Measurements from ENCODE around the gene RIT1.

Gene RIT1

GRCh38 chr1:155892796-155893195 is 18.4 kb downstream of the RIT1 start:
- DNase-seq (ENCODE audit: low read depth in 3 of 3), result no peak

DNA sequence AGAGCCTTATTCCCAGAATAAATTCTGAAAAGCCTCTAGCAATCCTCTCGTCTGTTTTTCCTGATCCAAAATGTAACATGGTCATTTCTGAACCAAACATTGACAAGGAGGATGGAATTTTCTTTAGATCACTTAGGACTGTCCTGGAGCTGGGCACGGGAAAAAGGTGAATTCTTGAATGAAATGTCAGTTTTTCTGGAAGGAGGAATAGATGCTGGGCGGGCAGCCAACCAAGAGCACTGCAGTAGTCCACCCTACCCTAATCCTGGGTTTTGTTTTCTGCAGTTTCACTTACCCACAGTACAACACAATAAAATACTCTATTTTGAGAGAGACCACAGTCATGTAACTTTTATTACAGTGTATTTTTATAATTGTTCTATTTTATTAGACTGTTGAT is 20.9 kb downstream of the RIT1 start:
- DNase-seq (ENCODE audit: low read depth in 3 of 3), result no peak

- DNase-seq (ENCODE audit: low read depth in 3 of 3), result no peak
These were observed 21.6 kb downstream of the RIT1 start for GRCh38 chr1:155889566-155889965.

- DNase-seq (ENCODE audit: low read depth in 3 of 3), result no peak
These were observed 22.7 kb downstream of the RIT1 start for GRCh38 chr1:155888481-155888880.

DNA sequence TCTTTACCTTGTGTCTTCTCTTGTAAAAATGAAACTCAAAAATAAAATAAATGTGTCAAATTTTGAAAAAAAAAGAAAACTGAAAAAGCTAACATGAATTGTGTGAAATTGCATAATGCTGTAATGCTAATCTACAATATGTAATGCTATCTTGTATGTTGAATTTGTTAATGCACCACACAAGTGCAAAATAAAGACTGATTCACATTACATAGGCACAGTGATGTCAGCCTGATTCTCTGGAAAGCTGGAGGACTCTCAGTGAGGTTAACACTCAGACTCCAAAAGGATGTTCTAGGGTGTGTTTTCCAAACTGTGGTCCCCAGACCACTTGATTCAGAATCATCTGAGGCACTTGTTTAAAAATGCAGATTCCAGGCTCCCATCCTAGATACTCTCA is 26.2 kb downstream of the RIT1 start:
- DNase-seq (ENCODE audit: low read depth in 3 of 3), result no peak

DNA sequence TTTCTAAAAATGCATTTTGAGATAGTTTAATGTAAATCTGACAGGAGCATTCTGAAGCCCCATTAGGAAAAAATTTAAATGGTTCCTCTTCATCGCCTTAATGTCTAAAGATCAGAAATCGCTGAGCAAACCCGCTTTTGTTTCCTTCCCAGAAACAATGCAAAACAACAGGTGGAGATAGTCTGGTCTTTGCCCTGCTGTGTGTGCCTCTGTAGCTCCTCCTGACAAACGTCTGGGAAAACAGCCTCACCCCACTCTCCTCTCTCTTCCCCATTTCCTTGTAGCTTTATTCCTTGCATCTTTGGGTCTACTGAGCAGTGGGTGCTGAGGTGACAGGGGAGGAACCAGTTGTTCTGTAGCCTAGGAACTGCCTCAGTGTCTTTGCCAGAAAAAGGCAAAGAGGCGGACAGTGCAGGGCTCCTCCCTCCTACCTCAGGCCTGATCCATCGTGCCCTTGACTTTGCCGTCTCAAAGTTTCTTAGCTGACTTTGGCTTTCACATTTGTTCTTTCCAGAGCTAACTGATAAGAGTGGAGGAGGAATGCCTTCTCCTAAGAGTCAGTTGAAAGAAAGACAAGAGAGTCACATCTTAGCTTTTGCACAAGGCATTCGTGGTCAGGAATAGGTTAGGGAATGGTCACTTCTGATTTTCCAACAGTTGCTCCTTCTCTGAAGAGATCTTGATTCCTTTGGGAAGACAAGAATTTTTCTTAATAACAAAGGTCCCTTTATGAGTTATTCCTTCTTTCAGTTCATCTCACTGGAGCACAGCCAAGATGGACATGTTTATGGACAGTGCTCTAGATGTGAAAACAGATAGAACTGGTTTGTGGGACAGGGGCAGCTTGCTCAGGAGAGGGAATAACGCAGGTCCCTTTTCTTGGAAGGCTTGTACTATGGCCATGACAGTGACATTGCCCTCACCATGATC is 26.9 kb downstream of the RIT1 start:
- DNase-seq (ENCODE audit: low read depth in 3 of 3), result no peak

DNA sequence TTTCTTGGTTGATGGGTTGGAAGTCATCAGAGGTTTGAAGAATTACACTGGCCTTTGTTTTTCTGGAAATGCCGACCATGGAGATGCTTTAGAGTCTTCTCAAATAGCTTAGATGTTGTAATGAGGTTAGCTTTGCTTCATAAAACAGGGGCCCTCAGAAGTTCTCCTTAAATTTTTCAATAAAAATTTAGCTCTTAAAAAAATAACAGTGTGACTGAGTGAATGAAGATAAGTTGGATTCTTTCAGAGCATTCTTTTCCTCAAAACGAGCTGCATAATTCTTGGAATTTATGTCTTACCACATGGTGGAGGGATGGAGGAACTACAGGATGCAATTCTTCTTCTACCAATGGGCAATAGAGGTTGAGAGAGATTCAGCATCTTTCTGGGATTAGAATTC is 28.4 kb downstream of the RIT1 start:
- no peak for DNase-seq (ENCODE audit: low read depth in 3 of 3)

DNA sequence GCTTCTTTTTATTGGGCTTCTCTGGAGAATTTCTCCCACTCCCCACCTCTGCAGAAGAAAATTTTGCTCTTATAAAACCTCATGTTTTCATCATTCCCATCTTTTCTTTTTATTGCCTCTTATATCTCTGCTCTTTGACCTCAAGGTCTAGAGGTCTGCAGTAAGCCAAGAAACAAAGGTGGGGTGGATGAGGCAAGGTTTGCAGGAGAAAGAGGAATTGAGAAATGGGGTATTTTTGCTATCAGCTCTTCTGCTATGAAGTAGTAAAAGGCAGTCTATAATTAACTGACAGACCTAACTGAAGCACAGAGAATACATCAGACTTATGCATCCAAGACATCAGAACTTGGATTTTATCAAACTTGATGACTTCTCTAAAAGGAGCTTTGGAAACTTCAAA is 28.9 kb downstream of the RIT1 start:
- no peak for DNase-seq (ENCODE audit: low read depth in 3 of 3)

DNA sequence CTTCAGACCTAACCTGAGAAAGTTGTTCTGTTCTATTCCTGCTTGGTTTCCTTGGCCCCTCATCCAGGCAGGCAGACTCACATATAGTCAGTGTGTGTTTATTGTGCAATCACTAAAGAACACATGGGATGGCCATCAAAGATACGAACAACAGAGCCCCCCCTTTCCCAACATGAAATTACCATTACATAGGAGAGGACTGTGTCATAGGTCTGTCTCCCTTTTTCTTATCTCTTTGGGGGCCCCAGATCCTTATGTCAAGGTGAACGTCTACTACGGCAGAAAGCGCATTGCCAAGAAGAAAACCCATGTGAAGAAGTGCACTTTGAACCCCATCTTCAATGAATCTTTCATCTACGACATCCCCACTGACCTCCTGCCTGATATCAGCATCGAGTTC is 30.2 kb downstream of the RIT1 start:
- DNase-seq (ENCODE audit: low read depth in 3 of 3), result no peak

- DNase-seq (ENCODE audit: low read depth in 3 of 3), result no peak
These were observed 30.9 kb downstream of the RIT1 start for GRCh38 chr1:155880251-155880650.

DNA sequence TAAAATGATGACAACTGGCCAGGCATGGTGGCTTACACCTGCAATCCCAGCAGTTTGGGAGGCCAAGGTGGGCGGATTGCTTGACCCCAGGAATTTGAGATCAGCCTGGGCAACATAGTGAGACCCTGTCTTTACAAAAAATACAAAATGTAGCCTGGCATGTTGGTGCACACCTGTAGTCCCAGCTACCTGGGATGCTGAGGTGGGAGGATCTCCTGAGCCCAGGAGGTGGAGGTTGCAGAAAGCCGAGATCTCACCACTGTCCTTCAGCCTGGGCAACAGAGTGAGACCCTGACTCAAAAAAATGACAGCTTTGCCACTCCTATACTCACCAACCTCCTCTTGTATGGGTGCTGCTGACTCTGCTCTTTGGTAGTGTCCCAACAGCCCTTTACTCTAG is 33.2 kb downstream of the RIT1 start:
- no peak for DNase-seq (ENCODE audit: low read depth in 3 of 3)

DNA sequence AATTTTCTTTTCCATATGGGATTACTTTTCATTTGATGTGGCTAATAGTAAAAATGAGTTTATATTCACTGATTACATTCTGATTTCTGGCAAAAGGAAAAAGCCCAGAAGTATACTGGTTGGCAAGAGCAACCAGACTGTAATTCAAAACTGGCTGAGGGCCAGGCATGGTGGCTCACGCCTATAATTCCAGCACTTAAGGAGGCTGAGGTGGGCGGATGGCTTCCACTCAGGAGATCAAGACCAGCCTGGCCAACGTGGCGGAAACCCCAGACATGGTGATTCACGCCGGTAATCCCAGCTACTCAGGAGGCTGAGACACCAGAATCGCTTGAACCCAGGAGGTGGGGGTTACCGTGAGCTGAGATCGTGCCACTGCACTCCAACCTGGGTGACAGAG is 37.3 kb downstream of the RIT1 start:
- no peak for DNase-seq (ENCODE audit: low read depth in 3 of 3)

DNA sequence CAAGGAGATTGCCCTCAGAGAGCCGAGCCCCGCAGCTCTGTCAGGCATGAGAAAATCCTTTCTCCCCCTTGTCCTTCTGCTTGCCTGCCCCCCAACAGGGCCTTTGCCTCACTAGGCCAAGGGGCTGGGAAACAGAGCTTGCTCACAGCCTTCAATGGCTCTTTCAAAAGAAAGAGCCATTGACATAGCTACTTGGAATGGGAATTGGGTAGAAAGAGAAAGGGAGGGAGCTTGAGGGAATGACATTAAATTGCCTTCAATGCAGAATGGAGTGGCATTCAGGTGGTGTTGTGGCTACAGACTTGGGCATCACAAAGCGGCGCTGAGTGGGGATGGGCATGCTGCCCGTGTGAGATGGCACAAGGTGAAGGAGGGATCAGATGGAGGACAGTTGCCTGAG is 38.6 kb downstream of the RIT1 start:
- DNase-seq (ENCODE audit: low read depth in 3 of 3), result no peak

DNA sequence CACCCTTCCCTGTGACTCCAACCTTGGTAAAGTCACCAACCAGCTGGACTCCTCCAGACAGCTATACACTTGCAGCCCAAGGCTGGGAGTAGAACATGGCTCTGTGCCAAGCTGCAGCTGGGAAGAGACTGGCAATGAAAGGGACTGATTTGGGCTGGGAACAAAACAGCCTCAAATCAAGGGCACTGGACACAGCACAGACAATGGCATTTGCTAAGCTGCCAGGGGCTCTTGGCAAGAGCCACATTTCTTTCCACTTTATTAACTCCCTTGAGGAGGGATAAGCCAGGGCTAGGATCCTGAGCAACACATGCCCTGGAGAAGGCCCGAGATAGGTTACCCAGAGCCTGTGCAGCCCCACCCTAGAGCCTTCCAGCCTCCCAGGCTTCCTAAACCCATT is 39.8 kb downstream of the RIT1 start:
- no peak for DNase-seq (ENCODE audit: low read depth in 3 of 3)

- DNase-seq (ENCODE audit: low read depth in 3 of 3), result no peak
These were observed 43.4 kb downstream of the RIT1 start for GRCh38 chr1:155867766-155868165.

DNA sequence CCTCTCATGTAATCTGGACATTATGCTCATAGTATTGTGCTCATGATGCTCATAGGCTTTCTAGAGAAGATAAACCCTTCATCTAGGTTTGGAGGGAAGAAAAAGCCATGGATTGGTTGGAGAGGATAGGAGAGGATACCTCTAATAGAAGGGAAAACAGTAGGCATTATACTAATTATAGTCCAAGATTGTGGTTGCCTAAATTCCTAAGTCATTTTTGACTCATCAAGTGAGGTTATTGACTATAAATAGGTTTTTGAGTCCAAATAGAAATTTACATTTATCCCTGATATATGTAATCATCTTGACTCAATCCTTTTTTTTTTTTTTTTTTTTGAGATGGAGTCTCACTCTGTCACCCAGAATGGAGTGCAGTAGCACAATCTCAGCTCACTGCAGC is 46.8 kb downstream of the RIT1 start:
- DNase-seq (ENCODE audit: low read depth in 3 of 3), result no peak

DNA sequence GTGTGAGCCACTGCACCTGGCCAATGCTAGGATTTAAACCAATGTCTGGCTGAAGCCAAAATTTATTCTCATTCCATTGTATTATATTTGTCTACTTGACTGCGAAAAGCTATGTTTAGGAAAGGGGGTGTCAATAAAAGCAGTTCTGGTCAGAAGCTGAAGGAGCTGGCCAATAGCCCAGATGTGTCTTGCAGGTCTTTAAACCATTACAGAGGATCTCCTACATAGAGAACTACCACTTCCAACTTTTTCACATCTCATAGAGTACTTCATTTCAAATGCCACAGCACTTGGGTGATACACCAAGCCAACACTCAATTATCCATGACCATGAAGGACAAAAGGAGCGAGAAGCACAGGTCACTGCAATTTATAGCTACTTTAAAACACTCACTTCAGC is 49.3 kb downstream of the RIT1 start:
- no peak for DNase-seq (ENCODE audit: low read depth in 3 of 3)

DNA sequence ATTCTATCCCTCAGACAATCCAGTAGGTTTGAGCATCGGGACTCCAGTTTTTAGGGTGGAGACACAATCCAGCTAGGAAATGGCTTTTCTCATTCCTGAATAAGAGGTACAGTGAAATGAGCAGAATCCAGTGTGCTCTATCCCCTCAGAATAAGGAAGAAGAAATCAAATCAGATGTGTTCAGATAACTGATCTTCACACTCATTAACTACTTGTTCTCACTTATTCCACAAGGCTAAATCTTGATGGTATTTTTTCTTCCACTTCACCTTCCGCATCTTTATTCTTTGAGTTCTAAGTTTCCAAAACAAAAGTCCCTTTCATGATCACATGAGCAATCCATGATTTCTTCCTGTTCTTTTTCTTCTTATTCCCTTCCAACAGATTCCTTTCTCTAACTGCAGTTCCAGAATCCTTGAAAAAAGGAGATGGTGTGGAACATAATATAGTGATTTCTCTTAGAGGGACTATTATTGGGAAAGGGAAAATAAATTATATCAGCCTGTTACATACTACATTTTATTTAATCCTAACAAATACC is 50.1 kb downstream of the RIT1 start:
- no peak for DNase-seq (ENCODE audit: low read depth in 3 of 3)

GRCh38 chr1:155859881-155860871 is 51.0 kb downstream of the RIT1 start:
- DNase-seq (ENCODE audit: low read depth in 3 of 3), result peak; percentile 19 to 46 (median 23)

GRCh38 chr1:155859234-155859829 is 51.8 kb downstream of the RIT1 start, which contains the start of gene SYT11:
Gene SYT11, plus strand, starts transcription at chr1:155859567. Its CDS starts 195 bp downstream, at chr1:155859762.
- peak; percentile 93 to 95 (median 93) for DNase-seq (ENCODE audit: low read depth in 3 of 3)

GRCh38 chr1:155858800-155859233 is 52.3 kb downstream of the RIT1 start:
- DNase-seq (ENCODE audit: low read depth in 3 of 3), result peak in 2 of 3 donors; percentile 10 to 12
